NCI-H2029 treated with DMSO at 0.1 percent for 48 hours (cell line): ENCODE measurements around the gene FAM72A.
"Not testable (repeated sequence)": the region's sequence is repeated elsewhere in the genome, so short reads cannot be mapped to it uniquely, and the experiment has no call there.

Source experiments
- DNase-seq: peaks from one replicate; lab custom pipeline; 2025; lab: John Stamatoyannopoulos, UW

Gene FAM72A

DNA sequence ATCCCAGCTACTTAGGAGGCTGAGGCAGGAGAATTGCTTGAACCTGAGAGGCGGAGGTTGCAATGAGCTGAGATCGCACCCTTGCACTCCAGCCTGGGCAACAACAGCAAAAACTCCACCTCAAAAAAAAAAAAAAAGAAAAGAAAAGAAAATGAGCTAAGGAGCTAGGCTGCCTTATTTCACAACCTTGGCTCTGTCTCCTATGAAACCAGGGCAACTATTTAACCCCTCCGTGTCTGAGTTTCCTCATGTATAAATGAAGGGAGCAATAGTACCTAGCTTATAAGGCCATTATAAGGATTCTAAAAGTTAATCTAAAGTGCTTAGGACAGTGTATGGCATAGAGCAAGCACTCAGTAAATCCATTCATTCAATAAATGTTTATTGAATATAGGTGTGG, 32.8 kb downstream of the FAM72A start:
- DNase-seq: not testable (repeated sequence)

GRCh38 chr1:206167350-206168029, 35.1 kb downstream of the FAM72A start:
- not testable (repeated sequence) for DNase-seq

DNA sequence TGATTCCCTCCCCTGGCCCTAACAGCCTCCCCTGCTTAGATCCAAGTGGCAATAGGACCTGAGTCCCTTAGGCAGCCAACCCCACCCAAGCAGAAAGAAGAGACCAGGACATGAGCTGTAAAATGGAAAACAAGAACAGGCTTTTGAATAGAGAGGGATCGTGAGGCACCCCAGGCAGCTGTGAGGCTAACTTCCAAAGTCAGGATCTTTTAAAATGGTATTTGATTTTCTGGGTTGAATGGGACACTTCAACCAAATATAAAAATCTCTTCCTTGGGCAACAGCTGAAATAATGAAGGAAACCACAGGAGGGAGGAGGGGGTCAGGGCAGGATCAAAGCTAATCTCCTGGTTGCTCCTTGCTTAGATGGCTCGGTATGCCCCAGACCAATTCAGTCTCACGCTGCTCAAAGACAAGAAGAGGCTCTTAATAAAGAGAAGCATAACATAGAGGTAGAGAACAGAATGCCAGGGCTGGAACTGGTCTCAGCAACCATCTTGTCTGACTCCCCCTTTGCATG, 56.8 kb downstream of the FAM72A start:
- DNase-seq: no peak

DNA sequence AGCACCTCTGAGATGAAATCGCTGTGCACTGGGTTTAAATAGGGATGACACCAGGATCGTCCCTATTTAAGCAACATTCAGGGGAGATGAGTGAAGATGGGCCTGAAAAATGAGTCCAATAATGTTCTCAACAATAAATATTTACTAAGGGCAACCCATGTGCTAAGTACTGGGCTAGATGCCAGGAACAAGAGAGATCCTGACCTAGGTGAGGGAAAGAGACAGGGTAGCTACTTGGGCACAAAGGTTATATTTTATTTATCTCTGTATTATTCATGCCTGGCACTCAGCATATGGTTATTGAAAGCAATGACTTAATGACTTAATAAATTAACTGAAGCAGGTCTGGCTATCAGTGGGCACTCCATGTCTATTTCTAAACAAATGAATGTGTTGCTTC, 58.0 kb downstream of the FAM72A start:
- peak; percentile 62 for DNase-seq

- DNase-seq: no peak
Measured at GRCh38 chr1:206143537-206144172, 59.0 kb downstream of the FAM72A start.

DNA sequence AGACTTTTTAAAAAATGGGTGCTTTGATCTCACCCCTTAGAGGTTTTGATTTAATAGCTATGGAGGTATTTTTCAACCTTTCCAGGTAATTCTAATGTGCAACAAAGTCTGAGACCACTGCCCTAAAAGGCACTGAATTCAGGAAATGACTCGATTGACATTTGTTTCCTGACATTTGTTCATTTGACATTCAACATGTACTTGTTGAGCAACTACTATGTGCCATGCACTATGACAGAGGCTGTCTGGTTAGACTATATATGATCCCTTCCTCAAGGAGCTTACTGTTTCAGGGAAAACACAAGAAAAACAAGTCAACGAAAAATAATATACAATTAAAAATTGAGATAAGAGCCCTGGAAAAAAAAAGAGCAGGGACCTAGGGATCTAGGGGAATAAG, 59.9 kb downstream of the FAM72A start:
- DNase-seq: no peak

GRCh38 chr1:206142011-206142410, 60.6 kb downstream of the FAM72A start:
- DNase-seq: no peak

DNA sequence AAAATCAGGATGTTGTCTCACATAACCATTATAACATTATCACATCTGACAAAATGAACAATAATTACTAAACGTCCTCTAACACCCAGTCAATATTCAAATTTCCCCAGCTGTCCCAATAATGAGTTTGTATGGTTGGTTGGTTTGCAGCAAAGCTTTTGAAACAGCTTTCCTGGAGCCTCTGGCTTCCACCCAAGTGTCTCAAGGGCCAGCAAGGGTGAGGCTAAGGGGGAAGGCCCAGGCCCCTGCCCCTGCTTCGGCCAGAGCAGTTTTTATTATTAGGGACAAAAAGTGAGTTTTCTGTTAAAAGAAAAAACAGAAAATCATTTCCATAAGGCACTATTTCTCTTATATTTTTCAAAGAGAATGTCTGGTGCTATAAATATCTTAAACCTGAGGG, 66.4 kb downstream of the FAM72A start:
- no peak for DNase-seq
